HEK293 (cell line): Measurements from ENCODE around the gene ZMYM5.
A peak's percentile ranks its signal among the peaks of the same experiment; 100 is the strongest.

Experiments
- CTCF ChIA-PET: fragments of 350-600 bp; formaldehyde crosslinking; extraction: SDS; loops from one replicate; lab custom pipeline; 2021; ENCODE audit warnings: antibody characterized with exemption; lab: Yijun Ruan, JAX
- POLR2A ChIA-PET: fragments of 300-600 bp; formaldehyde crosslinking; extraction: SDS; loops from one replicate; lab custom pipeline; 2020; ENCODE audit warnings: antibody characterized with exemption, inconsistent platforms; lab: Yijun Ruan, JAX
- H3K27ac ChIP-seq: fragments of 200-500 bp; sonication (Bioruptor generic); 2 replicates; pipeline ENCODE4 v1.5.1; 2014; ENCODE audit warnings: low read depth, low read length, control low read depth, inconsistent platforms; ENCODE audit errors: extremely low read depth
- H3K36me3 ChIP-seq, 2 experiments: fragments of 200-500 bp in 1 of 2; sonication (Bioruptor generic) in 1 of 2; 1 replicate in 1 of 2; 2 replicates in 1 of 2; pipeline ENCODE4 v1.5.1; 2014 to 2017; ENCODE audit warnings: inconsistent platforms in 2 of 2, low read length in 2 of 2; ENCODE audit not compliant: control insufficient read depth in 2 of 2, insufficient read depth in 1 of 2
- H3K4me1 ChIP-seq: fragments of 200-500 bp; sonication (Bioruptor generic); 2 replicates; pipeline ENCODE4 v1.5.1; 2014; ENCODE audit warnings: mild to moderate bottlenecking, low read length, inconsistent platforms; ENCODE audit not compliant: control insufficient read depth, insufficient read depth
- H3K4me3 ChIP-seq: 2 replicates; pipeline ENCODE4 v1.5.1; 2011; ENCODE audit warnings: low read depth, mild to moderate bottlenecking, control low read depth, low read length, moderate library complexity
- H3K9me3 ChIP-seq: fragments of 200-500 bp; sonication (Bioruptor generic); 2 replicates; pipeline ENCODE4 v1.5.1; 2014; ENCODE audit warnings: low read depth, low read length, inconsistent platforms; ENCODE audit not compliant: control insufficient read depth, insufficient read depth
- GLIS2 ChIP-seq: fragments of 450-650 bp; formaldehyde crosslinking; IDR thresholded peaks from 2 replicates; pipeline ENCODE4 v1.5.1; 2016; ENCODE audit warnings: missing biosample characterization, missing genetic modification characterization
- HOXD13 ChIP-seq: sonication (generic); formaldehyde crosslinking; IDR thresholded peaks from 2 replicates; pipeline ENCODE4 v1.8.0; 2022; ENCODE audit warnings: missing genetic modification reagents, borderline replicate concordance
- KLF8 ChIP-seq: fragments of 450-650 bp; formaldehyde crosslinking; IDR thresholded peaks from 2 replicates; pipeline ENCODE4 v1.5.1; 2016; ENCODE audit warnings: missing biosample characterization, missing genetic modification characterization
- SP2 ChIP-seq: fragments of 450-650 bp; formaldehyde crosslinking; IDR thresholded peaks from 2 replicates; pipeline ENCODE4 v1.5.1; 2016; ENCODE audit warnings: missing biosample characterization, missing genetic modification characterization
- YY1 ChIP-seq: fragments of 450-650 bp; formaldehyde crosslinking; IDR thresholded peaks from 2 replicates; pipeline ENCODE4 v1.5.1; 2018; ENCODE audit warnings: missing biosample characterization, missing genetic modification characterization
- YY2 ChIP-seq: fragments of 450-650 bp; formaldehyde crosslinking; IDR thresholded peaks from 2 replicates; pipeline ENCODE4 v1.5.1; 2016; ENCODE audit warnings: missing biosample characterization, missing genetic modification characterization
- ZBTB17 ChIP-seq: fragments of 450-650 bp; formaldehyde crosslinking; IDR thresholded peaks from 2 replicates; pipeline ENCODE4 v1.5.1; 2016; ENCODE audit warnings: missing biosample characterization, missing genetic modification characterization
- ZBTB20 ChIP-seq: fragments of 450-650 bp; formaldehyde crosslinking; IDR thresholded peaks from 2 replicates; pipeline ENCODE4 v1.5.1; 2016; ENCODE audit warnings: missing biosample characterization, missing genetic modification characterization
- ZBTB48 ChIP-seq: fragments of 450-650 bp; formaldehyde crosslinking; IDR thresholded peaks from 2 replicates; pipeline ENCODE4 v1.5.1; 2016; ENCODE audit warnings: missing biosample characterization, missing genetic modification characterization
- ZEB2 ChIP-seq: fragments of 450-650 bp; formaldehyde crosslinking; IDR thresholded peaks from 2 replicates; pipeline ENCODE4 v1.5.1; 2016; ENCODE audit warnings: missing biosample characterization, missing genetic modification characterization
- ZFP37 ChIP-seq: fragments of 450-650 bp; formaldehyde crosslinking; IDR thresholded peaks from 2 replicates; pipeline ENCODE4 v1.5.1; 2016; ENCODE audit warnings: missing biosample characterization, missing genetic modification characterization
- ZFP69B ChIP-seq: fragments of 450-650 bp; formaldehyde crosslinking; IDR thresholded peaks from 2 replicates; pipeline ENCODE4 v1.5.1; 2016; ENCODE audit warnings: missing biosample characterization, missing genetic modification characterization
- ZNF155 ChIP-seq: fragments of 450-650 bp; formaldehyde crosslinking; IDR thresholded peaks from 2 replicates; pipeline ENCODE4 v1.5.1; 2016; ENCODE audit warnings: missing biosample characterization, missing genetic modification characterization
- ZNF2 ChIP-seq: fragments of 450-650 bp; formaldehyde crosslinking; IDR thresholded peaks from 2 replicates; pipeline ENCODE4 v1.5.1; 2016; ENCODE audit warnings: missing biosample characterization, missing genetic modification characterization
- ZNF211 ChIP-seq: fragments of 450-650 bp; formaldehyde crosslinking; IDR thresholded peaks from 2 replicates; pipeline ENCODE4 v1.5.1; 2016; ENCODE audit warnings: low read depth, missing biosample characterization, missing genetic modification characterization
- ZNF335 ChIP-seq: fragments of 450-650 bp; formaldehyde crosslinking; conservative IDR thresholded peaks from 2 replicates; pipeline ENCODE4 v1.5.1; 2016; ENCODE audit warnings: missing biosample characterization, missing genetic modification characterization
- ZNF514 ChIP-seq: fragments of 450-650 bp; formaldehyde crosslinking; IDR thresholded peaks from 2 replicates; pipeline ENCODE4 v1.5.1; 2016; ENCODE audit warnings: missing biosample characterization, missing genetic modification characterization
- ZNF610 ChIP-seq: fragments of 450-650 bp; formaldehyde crosslinking; IDR thresholded peaks from 2 replicates; pipeline ENCODE4 v1.5.1; 2016; ENCODE audit warnings: missing biosample characterization, missing genetic modification characterization, borderline replicate concordance
- ZNF664 ChIP-seq: fragments of 450-650 bp; formaldehyde crosslinking; IDR thresholded peaks from 2 replicates; pipeline ENCODE4 v1.5.1; 2016; ENCODE audit warnings: missing biosample characterization, missing genetic modification characterization
- ZNF677 ChIP-seq: fragments of 450-650 bp; IDR thresholded peaks from 2 replicates; pipeline ENCODE4 v1.5.0; 2018; ENCODE audit warnings: missing biosample characterization, mild to moderate bottlenecking, missing genetic modification characterization, moderate library complexity
- ZNF776 ChIP-seq: fragments of 450-650 bp; formaldehyde crosslinking; IDR thresholded peaks from 2 replicates; pipeline ENCODE4 v1.5.0; 2017; ENCODE audit warnings: missing biosample characterization, missing genetic modification characterization, borderline replicate concordance
- TF ChIP-seq, protein P1 (sequence below): fragments of 450-650 bp; formaldehyde crosslinking; IDR thresholded peaks from 2 replicates; pipeline ENCODE4 v1.5.1; 2016; ENCODE audit warnings: missing biosample characterization, missing genetic modification characterization
- TF ChIP-seq, protein P2 (sequence below): fragments of 450-650 bp; formaldehyde crosslinking; IDR thresholded peaks from 2 replicates; pipeline ENCODE4 v1.5.1; 2016; ENCODE audit warnings: missing biosample characterization, missing genetic modification characterization
- TF ChIP-seq, protein P3 (sequence below): fragments of 450-650 bp; formaldehyde crosslinking; IDR thresholded peaks from 2 replicates; pipeline ENCODE4 v1.5.1; 2016; ENCODE audit warnings: missing biosample characterization, missing genetic modification characterization
- TF ChIP-seq, protein P4 (sequence below): fragments of 450-650 bp; formaldehyde crosslinking; IDR thresholded peaks from 2 replicates; pipeline ENCODE4 v1.5.1; 2017; ENCODE audit warnings: missing biosample characterization, missing genetic modification characterization

The ZMYM5 gene

DNA sequence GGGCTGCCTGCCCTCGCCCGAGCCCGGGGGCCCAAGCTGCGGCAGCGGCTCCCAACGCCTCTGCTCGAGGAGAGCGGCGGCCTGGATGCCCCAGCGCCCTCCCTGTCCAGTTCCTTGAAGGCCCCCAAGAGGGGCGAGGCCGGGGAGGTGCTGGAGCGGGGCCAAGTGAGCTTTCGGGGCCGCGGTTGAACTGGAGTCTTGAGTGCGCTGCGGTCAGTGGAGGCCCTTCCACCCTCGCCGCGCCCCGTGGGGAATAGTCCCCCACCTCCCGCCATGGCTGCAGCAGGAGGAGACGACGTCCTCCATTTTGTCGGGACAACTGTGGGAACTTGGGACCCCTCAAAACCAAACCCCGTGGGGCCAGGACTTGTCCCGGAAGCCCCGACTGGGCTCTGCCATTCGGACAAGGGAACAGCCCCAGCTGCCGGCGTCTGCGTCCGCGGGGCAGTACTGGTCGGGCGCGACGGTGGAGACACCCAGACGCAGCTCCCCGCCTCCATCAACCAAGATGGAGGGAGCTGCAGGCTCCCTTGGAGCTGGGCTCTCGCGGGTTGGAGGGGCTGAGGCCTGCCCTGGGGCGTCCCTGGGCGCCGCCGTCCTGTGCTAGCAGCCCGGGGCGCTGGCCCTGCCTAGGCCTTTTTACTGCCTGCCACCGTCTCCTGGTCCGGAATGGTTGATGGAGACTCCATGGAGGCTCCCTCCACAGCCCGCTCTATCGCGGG, 736 bp upstream of the ZMYM5 start (continued):
- TF ChIP-seq, protein P1, sequence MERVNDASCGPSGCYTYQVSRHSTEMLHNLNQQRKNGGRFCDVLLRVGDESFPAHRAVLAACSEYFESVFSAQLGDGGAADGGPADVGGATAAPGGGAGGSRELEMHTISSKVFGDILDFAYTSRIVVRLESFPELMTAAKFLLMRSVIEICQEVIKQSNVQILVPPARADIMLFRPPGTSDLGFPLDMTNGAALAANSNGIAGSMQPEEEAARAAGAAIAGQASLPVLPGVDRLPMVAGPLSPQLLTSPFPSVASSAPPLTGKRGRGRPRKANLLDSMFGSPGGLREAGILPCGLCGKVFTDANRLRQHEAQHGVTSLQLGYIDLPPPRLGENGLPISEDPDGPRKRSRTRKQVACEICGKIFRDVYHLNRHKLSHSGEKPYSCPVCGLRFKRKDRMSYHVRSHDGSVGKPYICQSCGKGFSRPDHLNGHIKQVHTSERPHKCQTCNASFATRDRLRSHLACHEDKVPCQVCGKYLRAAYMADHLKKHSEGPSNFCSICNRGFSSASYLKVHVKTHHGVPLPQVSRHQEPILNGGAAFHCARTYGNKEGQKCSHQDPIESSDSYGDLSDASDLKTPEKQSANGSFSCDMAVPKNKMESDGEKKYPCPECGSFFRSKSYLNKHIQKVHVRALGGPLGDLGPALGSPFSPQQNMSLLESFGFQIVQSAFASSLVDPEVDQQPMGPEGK = peak; percentile 65
- TF ChIP-seq ZNF211 = no peak
- TF ChIP-seq KLF8 (tag by site-specific recombination) = peak; percentile 44; the same call in 1 of the 2 replicates
- TF ChIP-seq, protein P2, sequence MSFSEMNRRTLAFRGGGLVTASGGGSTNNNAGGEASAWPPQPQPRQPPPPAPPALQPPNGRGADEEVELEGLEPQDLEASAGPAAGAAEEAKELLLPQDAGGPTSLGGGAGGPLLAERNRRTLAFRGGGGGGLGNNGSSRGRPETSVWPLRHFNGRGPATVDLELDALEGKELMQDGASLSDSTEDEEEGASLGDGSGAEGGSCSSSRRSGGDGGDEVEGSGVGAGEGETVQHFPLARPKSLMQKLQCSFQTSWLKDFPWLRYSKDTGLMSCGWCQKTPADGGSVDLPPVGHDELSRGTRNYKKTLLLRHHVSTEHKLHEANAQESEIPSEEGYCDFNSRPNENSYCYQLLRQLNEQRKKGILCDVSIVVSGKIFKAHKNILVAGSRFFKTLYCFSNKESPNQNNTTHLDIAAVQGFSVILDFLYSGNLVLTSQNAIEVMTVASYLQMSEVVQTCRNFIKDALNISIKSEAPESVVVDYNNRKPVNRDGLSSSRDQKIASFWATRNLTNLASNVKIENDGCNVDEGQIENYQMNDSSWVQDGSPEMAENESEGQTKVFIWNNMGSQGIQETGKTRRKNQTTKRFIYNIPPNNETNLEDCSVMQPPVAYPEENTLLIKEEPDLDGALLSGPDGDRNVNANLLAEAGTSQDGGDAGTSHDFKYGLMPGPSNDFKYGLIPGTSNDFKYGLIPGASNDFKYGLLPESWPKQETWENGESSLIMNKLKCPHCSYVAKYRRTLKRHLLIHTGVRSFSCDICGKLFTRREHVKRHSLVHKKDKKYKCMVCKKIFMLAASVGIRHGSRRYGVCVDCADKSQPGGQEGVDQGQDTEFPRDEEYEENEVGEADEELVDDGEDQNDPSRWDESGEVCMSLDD = peak; percentile 87; the same call in 1 of the 2 replicates
- peak; percentile 47 for TF ChIP-seq SP2
- TF ChIP-seq, all 188 proteins: peak for 21

DNA sequence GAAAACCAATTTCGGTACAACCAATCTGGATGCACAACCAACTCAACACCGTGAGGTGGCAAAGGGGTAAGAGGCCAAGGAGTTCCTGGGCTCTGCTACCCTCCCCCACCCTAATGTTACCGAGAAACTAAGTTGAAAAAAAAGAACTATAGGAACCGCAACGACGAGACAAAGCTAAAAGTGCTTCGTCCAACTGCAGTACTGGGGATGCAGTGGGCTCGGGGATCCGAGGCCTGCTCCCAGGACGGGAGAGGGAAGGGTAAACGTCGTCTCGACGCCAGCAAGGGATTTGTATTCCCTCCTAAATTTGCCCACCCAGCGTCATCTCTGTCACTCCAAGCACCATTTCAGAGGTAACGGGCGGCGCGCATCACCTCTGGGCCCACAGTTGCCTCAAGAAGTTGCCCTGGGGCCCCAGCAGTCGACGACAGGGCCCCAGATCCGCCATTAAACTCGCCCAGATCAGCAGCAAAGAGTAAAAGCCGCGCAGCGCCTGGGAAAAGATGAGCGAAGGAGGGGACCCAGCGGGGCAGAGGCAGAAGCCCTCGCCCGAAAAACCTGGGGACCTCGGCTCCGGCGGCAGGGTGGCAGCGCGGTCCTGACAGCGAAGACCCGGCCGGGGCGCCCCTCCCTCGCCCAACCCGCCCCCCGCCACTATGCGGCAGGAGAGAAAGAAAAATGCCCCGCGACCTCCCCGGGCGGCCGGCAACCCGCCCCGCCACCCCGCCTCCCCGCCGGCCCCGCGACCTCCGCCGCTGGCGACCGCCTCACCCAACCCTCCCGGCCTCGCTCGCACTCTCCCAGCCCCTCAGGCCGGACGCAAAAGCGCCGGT, 752 bp downstream of the ZMYM5 start:
- Histone ChIP-seq H3K4me3 (peak overlapping the region; percentile 61), H3K4me1 (0 out of 2 replicates have a peak, but pooled peaks cover 3% of the 10 kb centered on the region), H3K36me3 (peaks cover 11 to 26% of the 10 kb centered on the region in 2 experiments; a peak in 2 of 3 replicates), H3K9me3 (no peaks in the 10 kb centered on the region), H3K27ac (peak overlapping the region; percentile 94)
- ChIA-PET CTCF (interaction anchor here (1.4 kb wide), 1 partner anchor 99 kb away, joined by 3 read pairs; no protein-coding TSS in a partner anchor), POLR2A (interaction anchor here (0.9 to 1.8 kb wide), 8 partner anchors 9 to 229 kb away, joined by 3 to 20 read pairs (median 4); partner anchors contain the start of gene MPHOSPH8)
- no peak for TF ChIP-seq ZNF677 (tag by site-specific recombination)
- TF ChIP-seq ZFP69B (tag by site-specific recombination) = peak; percentile 83; the same call in 1 of the 2 replicates
- peak; percentile 7; the same call in 1 of the 2 replicates for TF ChIP-seq GLIS2
- TF ChIP-seq ZBTB20 (tag by site-specific recombination) = peak; percentile 48; the same call in 1 of the 2 replicates
- TF ChIP-seq ZBTB48 (tag by site-specific recombination) = no peak; the same call in 1 of the 2 replicates
- TF ChIP-seq, protein P1 = peak; percentile 12; the same call in 1 of the 2 replicates
- 0 out of 2 replicates have a peak, but pooled peaks have one; percentile 24 for TF ChIP-seq ZNF2
- no peak for TF ChIP-seq ZNF610 (tag by site-specific recombination)
- no peak for TF ChIP-seq ZNF776
- TF ChIP-seq ZEB2 = 0 out of 2 replicates have a peak, but pooled peaks have one; percentile 28
- peak; percentile 46; the same call in 1 of the 2 replicates for TF ChIP-seq YY1 (tag by site-specific recombination)
- no peak for TF ChIP-seq ZNF155
- TF ChIP-seq, protein P3, sequence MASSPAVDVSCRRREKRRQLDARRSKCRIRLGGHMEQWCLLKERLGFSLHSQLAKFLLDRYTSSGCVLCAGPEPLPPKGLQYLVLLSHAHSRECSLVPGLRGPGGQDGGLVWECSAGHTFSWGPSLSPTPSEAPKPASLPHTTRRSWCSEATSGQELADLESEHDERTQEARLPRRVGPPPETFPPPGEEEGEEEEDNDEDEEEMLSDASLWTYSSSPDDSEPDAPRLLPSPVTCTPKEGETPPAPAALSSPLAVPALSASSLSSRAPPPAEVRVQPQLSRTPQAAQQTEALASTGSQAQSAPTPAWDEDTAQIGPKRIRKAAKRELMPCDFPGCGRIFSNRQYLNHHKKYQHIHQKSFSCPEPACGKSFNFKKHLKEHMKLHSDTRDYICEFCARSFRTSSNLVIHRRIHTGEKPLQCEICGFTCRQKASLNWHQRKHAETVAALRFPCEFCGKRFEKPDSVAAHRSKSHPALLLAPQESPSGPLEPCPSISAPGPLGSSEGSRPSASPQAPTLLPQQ (tag by site-specific recombination) = peak; percentile 86
- no peak for TF ChIP-seq ZNF514 (tag by site-specific recombination)
- TF ChIP-seq HOXD13 (CRISPR knock-in tag) = no peak
- no peak for TF ChIP-seq ZFP37
- TF ChIP-seq ZNF664 (tag by site-specific recombination) = no peak
- TF ChIP-seq YY2 (tag by site-specific recombination) = peak; percentile 60; the same call in 1 of the 2 replicates
- peak; percentile 59 for TF ChIP-seq ZNF335
- peak; percentile 56 for TF ChIP-seq ZBTB17 (tag by site-specific recombination)
- TF ChIP-seq, protein P4, sequence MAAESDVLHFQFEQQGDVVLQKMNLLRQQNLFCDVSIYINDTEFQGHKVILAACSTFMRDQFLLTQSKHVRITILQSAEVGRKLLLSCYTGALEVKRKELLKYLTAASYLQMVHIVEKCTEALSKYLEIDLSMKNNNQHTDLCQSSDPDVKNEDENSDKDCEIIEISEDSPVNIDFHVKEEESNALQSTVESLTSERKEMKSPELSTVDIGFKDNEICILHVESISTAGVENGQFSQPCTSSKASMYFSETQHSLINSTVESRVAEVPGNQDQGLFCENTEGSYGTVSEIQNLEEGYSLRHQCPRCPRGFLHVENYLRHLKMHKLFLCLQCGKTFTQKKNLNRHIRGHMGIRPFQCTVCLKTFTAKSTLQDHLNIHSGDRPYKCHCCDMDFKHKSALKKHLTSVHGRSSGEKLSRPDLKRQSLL (tag by site-specific recombination) = no peak
